Measurements from ENCODE around the gene TUBA3C.

Gene TUBA3C

DNA sequence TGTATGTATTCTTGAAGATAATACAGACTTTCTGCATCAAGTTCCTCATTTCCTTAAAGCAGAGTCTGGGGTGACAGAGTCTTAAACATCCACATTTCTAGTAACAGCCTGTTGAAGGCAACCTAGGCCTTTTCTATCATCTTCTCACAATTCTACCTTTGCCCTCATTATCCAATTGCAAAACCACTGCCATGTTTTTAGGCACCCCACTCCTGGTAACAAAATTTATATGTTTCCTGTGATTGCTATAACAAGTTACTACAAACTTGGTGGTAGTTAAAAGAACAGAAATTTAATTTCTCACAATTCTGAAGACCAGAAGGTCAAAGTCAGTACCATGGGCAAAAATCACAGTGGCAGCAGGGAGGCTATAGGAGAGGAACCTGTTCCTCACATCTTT, 33.1 kb downstream of the TUBA3C start:
- CTCF ChIA-PET: no interaction called here
- TF ChIP-seq ZNF48 (tag by site-specific recombination; IDR thresholded peaks at IDR 0.05) (no peak), ZNF707 (tag by site-specific recombination; IDR thresholded peaks at IDR 0.05) (peak; percentile 75)
- POLR2A ChIA-PET: no interaction called here
- Histone ChIP-seq H3K4me1 (ENCODE audit: control insufficient read depth, insufficient read depth, low read length) (no peaks in the 10 kb centered on the region), H3K27ac (ENCODE audit: extremely low read depth, low read depth, low read length) (no peak overlapping the region), H3K9me3 (ENCODE audit: control insufficient read depth, insufficient read depth, low read depth, low read length) (no peaks in the 10 kb centered on the region), H3K4me3 (ENCODE audit: low read depth, low read length) (no peak overlapping the region), H3K36me3 (ENCODE audit: control insufficient read depth in 2 of 2, insufficient read depth in 1 of 2, low read length in 2 of 2) (no peaks in the 10 kb centered on the region)

Data from HEK293 (cell line).